SH-SY5Y (cell line): ENCODE measurements around the gene ADAMTSL1.

Experiments
- GATA2 ChIP-seq: IDR thresholded peaks from 2 replicates; pipeline ENCODE4 v1.6.1; 2011; ENCODE audit warnings: mild to moderate bottlenecking, low read depth, low read length
- GATA3 ChIP-seq: IDR thresholded peaks from 2 replicates; pipeline ENCODE4 v1.6.1; 2011; ENCODE audit warnings: low read depth, mild to moderate bottlenecking, low read length, moderate library complexity

DNA sequence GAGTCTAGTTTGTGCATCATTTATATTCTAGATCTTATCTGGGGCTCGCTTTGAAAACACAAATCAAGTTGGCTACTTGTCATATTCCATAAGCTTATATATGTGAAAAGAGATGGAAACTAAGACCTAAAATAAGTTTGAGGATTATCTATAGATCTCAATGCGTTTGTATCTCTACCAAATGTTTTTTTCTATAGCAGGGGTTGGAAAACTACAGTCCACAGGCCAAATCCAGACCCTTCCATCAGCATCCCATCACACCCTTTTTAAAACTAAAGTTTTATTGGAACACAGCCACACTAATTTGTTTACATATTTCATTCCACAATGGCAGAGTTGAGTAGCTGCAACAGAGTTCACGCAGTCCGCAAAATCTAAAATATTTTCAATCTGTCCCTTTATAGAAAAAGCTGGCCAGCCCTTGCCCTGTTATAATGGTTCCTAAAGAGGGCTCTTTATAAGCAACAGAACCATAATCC is 230.0 kb downstream of the ADAMTSL1 start:
- peak; percentile 44 for TF ChIP-seq GATA2
- TF ChIP-seq GATA3, result peak; percentile 19; the same call in 1 of the 2 replicates
